Mononuclear cell (primary cell): ENCODE measurements around the gene ALOX15B. TPM values are rescaled to one million over a fixed set of nuclear protein-coding genes. Genes with fewer than 3 reads are reported as not detected.

ENCODE experiments used
- H3K27me3 ChIP-seq: 2 replicates; pipeline ENCODE4 v1.6.0; 2011; ENCODE audit warnings: low read length, control low read depth; ENCODE audit not compliant: insufficient read depth
- H3K4me1 ChIP-seq: 2 replicates; pipeline ENCODE4 v1.5.1; 2011; ENCODE audit warnings: mild to moderate bottlenecking, low read length, control low read depth; ENCODE audit not compliant: insufficient read depth
- H3K4me3 ChIP-seq: 2 replicates; pipeline ENCODE4 v1.5.1; 2011; ENCODE audit warnings: mild to moderate bottlenecking, low read length, moderate library complexity
- H3K9me3 ChIP-seq: 2 replicates; pipeline ENCODE4 v1.5.1; 2011; ENCODE audit warnings: low read depth, mild to moderate bottlenecking, control low read depth, low read length
- total RNA-seq: library from RNA; depleted of rRNA; stranded (reverse); fragments of >200 nt; gene quantifications from one replicate; pipeline ENCODE4 v1.2.3, GENCODE V29; 2012

ALOX15B gene
- total RNA-seq, 1 donor = 0.10 TPM

DNA sequence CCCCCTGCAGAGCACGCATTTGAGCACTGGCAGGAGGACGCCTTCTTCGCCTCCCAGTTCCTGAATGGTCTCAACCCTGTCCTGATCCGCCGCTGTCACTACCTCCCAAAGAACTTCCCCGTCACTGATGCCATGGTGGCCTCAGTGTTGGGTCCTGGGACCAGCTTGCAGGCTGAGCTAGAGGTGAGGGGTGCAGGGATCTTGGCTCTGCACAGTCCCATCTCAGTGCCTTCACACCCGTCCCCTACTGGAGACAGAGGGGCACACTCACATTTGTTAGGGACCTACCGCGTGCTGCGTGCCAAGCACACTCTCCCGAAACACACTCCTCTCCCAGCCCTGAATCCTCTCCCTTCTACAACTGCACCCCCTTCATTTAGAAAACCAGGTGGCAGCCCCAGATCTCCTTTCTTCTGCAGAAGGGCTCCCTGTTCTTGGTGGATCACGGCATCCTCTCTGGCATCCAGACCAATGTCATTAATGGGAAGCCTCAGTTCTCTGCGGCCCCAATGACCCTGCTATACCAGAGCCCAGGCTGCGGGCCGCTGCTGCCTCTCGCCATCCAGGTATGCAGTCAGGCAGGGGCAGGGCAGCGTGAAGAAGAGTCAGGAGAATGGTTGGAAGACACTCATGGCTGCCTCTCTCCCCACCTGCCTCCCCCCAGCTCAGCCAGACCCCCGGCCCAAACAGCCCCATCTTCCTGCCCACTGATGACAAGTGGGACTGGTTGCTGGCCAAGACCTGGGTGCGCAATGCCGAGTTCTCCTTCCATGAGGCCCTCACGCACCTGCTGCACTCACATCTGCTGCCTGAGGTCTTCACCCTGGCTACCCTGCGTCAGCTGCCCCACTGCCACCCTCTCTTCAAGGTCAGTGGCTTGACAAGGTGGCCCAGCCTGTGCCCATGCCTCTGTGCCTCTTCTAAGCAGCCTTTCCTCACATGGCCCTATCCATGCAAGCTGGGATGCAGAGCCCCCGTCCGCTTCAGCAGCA lies 6.3 kb downstream of the ALOX15B start:
- Histone ChIP-seq H3K4me1 (peaks cover 28% of the 10 kb centered on the region), H3K27me3 (no peaks in the 10 kb centered on the region), H3K9me3 (no peaks in the 10 kb centered on the region), H3K4me3 (no peak overlapping the region)

- no peaks in the 10 kb centered on the region for H3K27me3 ChIP-seq
- no peak overlapping the region for H3K4me3 ChIP-seq
- no peaks in the 10 kb centered on the region for H3K9me3 ChIP-seq
- peaks cover 15% of the 10 kb centered on the region for H3K4me1 ChIP-seq
Measured at GRCh38 chr17:8046306-8046928, 7.6 kb downstream of the ALOX15B start.

- Histone ChIP-seq H3K4me3 (no peak overlapping the region), H3K4me1 (peaks cover 8% of the 10 kb centered on the region), H3K9me3 (no peaks in the 10 kb centered on the region), H3K27me3 (no peaks in the 10 kb centered on the region)
Measured at GRCh38 chr17:8046929-8047768, 8.3 kb downstream of the ALOX15B start.

- peaks cover 2% of the 10 kb centered on the region for H3K4me1 ChIP-seq
- no peaks in the 10 kb centered on the region for H3K9me3 ChIP-seq
- H3K4me3 ChIP-seq = no peak overlapping the region
- no peaks in the 10 kb centered on the region for H3K27me3 ChIP-seq
Measured at GRCh38 chr17:8047769-8048110, 8.9 kb downstream of the ALOX15B start.

GRCh38 chr17:8048236-8048635 lies 9.4 kb downstream of the ALOX15B start:
- Histone ChIP-seq H3K4me1 (no peaks in the 10 kb centered on the region), H3K4me3 (no peak overlapping the region), H3K27me3 (no peaks in the 10 kb centered on the region), H3K9me3 (no peaks in the 10 kb centered on the region)

GRCh38 chr17:8048736-8049135 lies 9.9 kb downstream of the ALOX15B start:
- Histone ChIP-seq H3K4me3 (no peak overlapping the region), H3K27me3 (no peaks in the 10 kb centered on the region), H3K9me3 (no peaks in the 10 kb centered on the region), H3K4me1 (no peaks in the 10 kb centered on the region)

- Histone ChIP-seq H3K4me1 (peaks cover 24% of the 10 kb centered on the region), H3K4me3 (no peak overlapping the region), H3K9me3 (no peaks in the 10 kb centered on the region), H3K27me3 (no peaks in the 10 kb centered on the region)
Measured at GRCh38 chr17:8051831-8052230, 13.0 kb downstream of the ALOX15B start.

- H3K4me3 ChIP-seq = no peak overlapping the region
- H3K4me1 ChIP-seq = peaks cover 31% of the 10 kb centered on the region
- H3K9me3 ChIP-seq = no peaks in the 10 kb centered on the region
- no peaks in the 10 kb centered on the region for H3K27me3 ChIP-seq
Measured at GRCh38 chr17:8052256-8053252, 13.7 kb downstream of the ALOX15B start.

- peaks cover under 1% of the 10 kb centered on the region for H3K27me3 ChIP-seq
- no peaks in the 10 kb centered on the region for H3K9me3 ChIP-seq
- no peak overlapping the region for H3K4me3 ChIP-seq
- H3K4me1 ChIP-seq = peaks cover 36% of the 10 kb centered on the region
Measured at GRCh38 chr17:8053600-8053999, 14.7 kb downstream of the ALOX15B start.

DNA sequence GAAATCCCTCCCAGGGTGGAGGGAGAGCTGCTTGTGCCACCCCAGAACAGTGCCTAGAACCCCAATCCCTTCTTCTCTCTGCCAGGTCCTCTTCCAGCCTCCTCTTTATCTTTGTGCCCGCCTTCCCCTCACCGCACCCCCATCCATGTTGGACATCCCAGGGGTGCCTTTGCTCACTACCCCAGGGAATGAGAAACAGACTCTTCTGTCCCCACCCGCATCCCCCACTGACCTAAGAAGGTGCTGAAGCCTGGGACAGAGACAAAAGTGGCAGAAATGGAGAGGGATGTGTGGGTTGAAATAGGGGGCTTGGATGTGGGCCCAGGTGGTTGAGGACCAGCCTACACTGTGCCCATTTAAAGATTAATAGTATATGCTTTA lies 17.0 kb downstream of the ALOX15B start:
- H3K4me1 ChIP-seq = peaks cover 36% of the 10 kb centered on the region
- H3K9me3 ChIP-seq = no peaks in the 10 kb centered on the region
- no peak overlapping the region for H3K4me3 ChIP-seq
- peaks cover 14% of the 10 kb centered on the region for H3K27me3 ChIP-seq

GRCh38 chr17:8056232-8056975 lies 17.5 kb downstream of the ALOX15B start:
- Histone ChIP-seq H3K27me3 (peaks cover 20% of the 10 kb centered on the region), H3K4me3 (no peak overlapping the region), H3K4me1 (peaks cover 36% of the 10 kb centered on the region), H3K9me3 (no peaks in the 10 kb centered on the region)

DNA sequence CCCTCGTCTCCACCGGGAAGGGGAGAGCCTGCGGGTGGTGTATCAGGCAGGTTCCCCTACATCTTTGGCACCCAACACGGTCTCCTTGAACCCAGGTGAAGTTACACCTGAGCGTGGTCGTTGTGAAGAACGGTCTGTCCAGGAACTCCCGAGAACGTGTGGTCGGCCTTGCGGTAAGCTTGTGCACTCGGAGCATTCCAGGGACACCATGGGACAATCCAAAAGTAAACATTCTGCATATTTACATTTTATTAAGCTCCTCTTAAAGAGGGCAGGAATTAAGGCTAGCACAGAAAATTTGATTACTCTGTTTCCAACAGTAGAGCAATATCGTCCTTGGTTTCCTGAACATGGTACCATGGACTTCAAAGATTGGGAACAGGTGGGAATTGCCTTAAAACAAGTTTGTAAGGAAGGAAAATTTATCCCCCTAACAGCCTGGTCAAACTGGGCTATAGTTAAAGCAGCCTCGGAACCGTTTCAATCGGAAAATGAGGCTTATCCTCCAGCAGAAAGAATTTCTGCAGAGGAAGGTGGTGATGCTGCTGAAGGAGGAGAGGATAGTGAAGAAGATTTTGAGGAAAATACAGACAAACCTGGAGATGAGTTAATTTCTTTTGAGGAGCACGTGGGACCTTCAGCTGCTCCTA lies 18.2 kb downstream of the ALOX15B start:
- Histone ChIP-seq H3K4me3 (no peak overlapping the region), H3K27me3 (peaks cover 26% of the 10 kb centered on the region), H3K4me1 (peaks cover 36% of the 10 kb centered on the region), H3K9me3 (no peaks in the 10 kb centered on the region)

DNA sequence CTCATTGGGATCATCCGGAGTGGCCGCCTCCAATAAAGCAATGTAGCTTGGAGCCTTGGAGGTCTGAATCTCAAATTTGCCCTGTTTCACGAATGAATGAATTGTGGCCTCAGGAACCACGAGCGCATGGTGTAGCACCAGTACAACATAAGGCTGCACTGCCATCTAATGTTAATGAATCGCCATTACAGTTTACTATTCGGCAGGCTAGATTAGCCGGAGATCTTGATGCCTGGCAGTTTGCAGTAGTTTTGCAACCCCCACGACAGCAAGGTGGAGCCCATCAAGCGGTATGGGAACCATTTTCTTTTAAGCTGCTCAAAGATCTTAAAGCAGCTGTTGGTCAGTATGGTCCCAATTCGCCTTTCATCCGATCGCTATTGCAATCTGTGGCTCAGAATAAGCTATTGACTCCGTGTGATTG lies 18.8 kb downstream of the ALOX15B start:
- peaks cover 38% of the 10 kb centered on the region for H3K4me1 ChIP-seq
- no peaks in the 10 kb centered on the region for H3K9me3 ChIP-seq
- H3K4me3 ChIP-seq = no peak overlapping the region
- H3K27me3 ChIP-seq = peaks cover 32% of the 10 kb centered on the region
